K562 (cell line): ENCODE measurements around the gene DIPK1B. TPM values are rescaled to one million over a fixed set of nuclear protein-coding genes. Genes with fewer than 3 reads are reported as not detected.

Source experiments
- CBX5 ChIP-seq: IDR thresholded peaks from 2 replicates; pipeline ENCODE4 v1.6.1; 2014; ENCODE audit warnings: low read depth, borderline replicate concordance
- CEBPZ ChIP-seq: fragments of 150-350 bp; IDR thresholded peaks from 2 replicates; pipeline ENCODE4 v1.6.1; 2014; ENCODE audit warnings: low read depth, mild to moderate bottlenecking, low read length, borderline replicate concordance
- CTBP1 ChIP-seq: fragments of 450-650 bp; IDR thresholded peaks from 2 replicates; pipeline ENCODE4 v1.6.1; 2016; ENCODE audit warnings: borderline replicate concordance
- FOXP1 ChIP-seq: sonication (generic); formaldehyde crosslinking; IDR thresholded peaks from 2 replicates; pipeline ENCODE4 v1.8.0; 2022; ENCODE audit warnings: mild to moderate bottlenecking, missing genetic modification reagents
- GATA2 ChIP-seq: sonication (generic); formaldehyde crosslinking; IDR thresholded peaks from 2 replicates; pipeline ENCODE4 v1.4.0; 2020; ENCODE audit warnings: mild to moderate bottlenecking, missing genetic modification reagents
- HMBOX1 ChIP-seq: sonication (generic); IDR thresholded peaks from 2 replicates; pipeline ENCODE4 v1.6.1; 2016
- NKRF ChIP-seq: fragments of 450-650 bp; IDR thresholded peaks from 2 replicates; pipeline ENCODE4 v1.6.1; 2016; ENCODE audit warnings: borderline replicate concordance
- POLR2G ChIP-seq: fragments of 200-400 bp; formaldehyde crosslinking; IDR thresholded peaks from 2 replicates; pipeline ENCODE4 v1.6.1; 2017; ENCODE audit warnings: low read depth, mild to moderate bottlenecking, antibody characterized with exemption, low read length, moderate library complexity
- RBM22 ChIP-seq: fragments of 200-400 bp; formaldehyde crosslinking; IDR thresholded peaks from 2 replicates; pipeline ENCODE4 v1.6.1; 2018; ENCODE audit warnings: low read length, low read depth; ENCODE audit not compliant: poor library complexity, severe bottlenecking
- SMAD3 ChIP-seq: fragments of 450-650 bp; formaldehyde crosslinking; conservative IDR thresholded peaks from 2 replicates; pipeline ENCODE4 v1.4.0; 2020; ENCODE audit warnings: mild to moderate bottlenecking
- SNRNP70 ChIP-seq: fragments of 200-400 bp; formaldehyde crosslinking; optimal IDR thresholded peaks from 2 replicates; pipeline ENCODE3; 2017; ENCODE audit warnings: low read depth, low read length
- THAP7 ChIP-seq: fragments of 250-450 bp; sonication (Bioruptor Pico); IDR thresholded peaks from 2 replicates; pipeline ENCODE4 v1.5.0; 2021
- ZC3H11A ChIP-seq: IDR thresholded peaks from 2 replicates; pipeline ENCODE4 v1.6.1; 2012; ENCODE audit warnings: low read depth, low read length, improper control_type of control experiment
- ZFP1 ChIP-seq: fragments of 450-650 bp; formaldehyde crosslinking; IDR thresholded peaks from 2 replicates; pipeline ENCODE4 v1.4.0; 2020; ENCODE audit warnings: mild to moderate bottlenecking, mixed read lengths
- ZFP91 ChIP-seq: sonication (generic); formaldehyde crosslinking; IDR thresholded peaks from 2 replicates; pipeline ENCODE4 v1.8.0; 2022; ENCODE audit warnings: mild to moderate bottlenecking, missing genetic modification reagents
- ZNF143 ChIP-seq: sonication (generic); formaldehyde crosslinking; IDR thresholded peaks from 2 replicates; pipeline ENCODE4 v1.9.0; 2022; ENCODE audit warnings: mild to moderate bottlenecking, missing genetic modification reagents
- ZNF239 ChIP-seq: fragments of 250-450 bp; sonication (Bioruptor Pico); IDR thresholded peaks from 2 replicates; pipeline ENCODE4 v1.4.0; 2020; ENCODE audit warnings: mild to moderate bottlenecking
- ZNF79 ChIP-seq: fragments of 250-450 bp; sonication (Bioruptor Pico); IDR thresholded peaks from 2 replicates; pipeline ENCODE4 v1.4.0; 2020; ENCODE audit warnings: low read depth, mild to moderate bottlenecking, moderate library complexity
- polyA plus RNA-seq, 8 experiments: library from polyadenylated mRNA; depleted of rRNA in 4 of 8; stranded (reverse) in 5 of 8; unstranded in 3 of 8; fragments of >200 nt; fragmentation: Nextera tagmentation in 2 of 8; fragmentation: Illumina TruSeq in 1 of 8; extraction: Ambion mirVana in 2 of 8; extraction: Trizol in 1 of 8; gene quantifications; 2 replicates each; pipeline versions ENCODE4 v1.2.1 to v1.2.3, GENCODE V29; 2011 to 2014; ENCODE audit warnings: inconsistent platforms in 1 of 8, missing spikeins in 1 of 8
- total RNA-seq, 7 experiments: library from RNA; depleted of rRNA in 6 of 7; stranded (reverse); fragments of >200 nt in 6 of 7; fragmentation: Illumina TruSeq in 2 of 7; extraction: Trizol in 2 of 7; gene quantifications; 2 replicates each; pipeline versions ENCODE4 v1.2.1 to v1.2.3, GENCODE V29; 2011 to 2021; ENCODE audit warnings: low replicate concordance in 1 of 7

Gene DIPK1B
- total and polyA plus RNA-seq, 9 of the 15 experiments (the other 6 are each of a cell fraction or from before 2014, with no cell fraction given), result 0.08 to 22.3 (median 5.9) TPM

GRCh38 chr9:136686794-136687711 lies 25.3 kb upstream of the DIPK1B start, which contains the start of gene AGPAT2 (continued):
- TF ChIP-seq HMBOX1, result no peak
- no peak for TF ChIP-seq SMAD3 (CRISPR knock-in tag)
- TF ChIP-seq CTBP1, result peak; percentile 88
- TF ChIP-seq FOXP1 (CRISPR knock-in tag), result no peak
- TF ChIP-seq RBM22, result peak; percentile 67
- 0 out of 2 replicates have a peak, but pooled peaks have one; percentile 82 for TF ChIP-seq THAP7 (CRISPR knock-in tag)
- TF ChIP-seq POLR2G, result peak; percentile 91
- TF ChIP-seq ZNF143 (CRISPR knock-in tag), result no peak
- 0 out of 2 replicates have a peak, but pooled peaks have one; percentile 26 for TF ChIP-seq ZFP91 (CRISPR knock-in tag)
- TF ChIP-seq ZNF239, result no peak
- no peak for TF ChIP-seq ZFP1 (CRISPR knock-in tag)
- no peak for TF ChIP-seq GATA2 (CRISPR knock-in tag)
- TF ChIP-seq SNRNP70, result no peak
- no peak for TF ChIP-seq ZNF79
- no peak for TF ChIP-seq CEBPZ
- no peak for TF ChIP-seq ZC3H11A
- TF ChIP-seq NKRF, result 0 out of 2 replicates have a peak, but pooled peaks have one; percentile 63
- no peak for TF ChIP-seq CBX5
